ENCODE data around the gene ANTXRL.
"Not testable (repeated sequence)": the region's sequence is repeated elsewhere in the genome, so short reads cannot be mapped to it uniquely, and the experiment has no call there.

ANTXRL gene

DNA sequence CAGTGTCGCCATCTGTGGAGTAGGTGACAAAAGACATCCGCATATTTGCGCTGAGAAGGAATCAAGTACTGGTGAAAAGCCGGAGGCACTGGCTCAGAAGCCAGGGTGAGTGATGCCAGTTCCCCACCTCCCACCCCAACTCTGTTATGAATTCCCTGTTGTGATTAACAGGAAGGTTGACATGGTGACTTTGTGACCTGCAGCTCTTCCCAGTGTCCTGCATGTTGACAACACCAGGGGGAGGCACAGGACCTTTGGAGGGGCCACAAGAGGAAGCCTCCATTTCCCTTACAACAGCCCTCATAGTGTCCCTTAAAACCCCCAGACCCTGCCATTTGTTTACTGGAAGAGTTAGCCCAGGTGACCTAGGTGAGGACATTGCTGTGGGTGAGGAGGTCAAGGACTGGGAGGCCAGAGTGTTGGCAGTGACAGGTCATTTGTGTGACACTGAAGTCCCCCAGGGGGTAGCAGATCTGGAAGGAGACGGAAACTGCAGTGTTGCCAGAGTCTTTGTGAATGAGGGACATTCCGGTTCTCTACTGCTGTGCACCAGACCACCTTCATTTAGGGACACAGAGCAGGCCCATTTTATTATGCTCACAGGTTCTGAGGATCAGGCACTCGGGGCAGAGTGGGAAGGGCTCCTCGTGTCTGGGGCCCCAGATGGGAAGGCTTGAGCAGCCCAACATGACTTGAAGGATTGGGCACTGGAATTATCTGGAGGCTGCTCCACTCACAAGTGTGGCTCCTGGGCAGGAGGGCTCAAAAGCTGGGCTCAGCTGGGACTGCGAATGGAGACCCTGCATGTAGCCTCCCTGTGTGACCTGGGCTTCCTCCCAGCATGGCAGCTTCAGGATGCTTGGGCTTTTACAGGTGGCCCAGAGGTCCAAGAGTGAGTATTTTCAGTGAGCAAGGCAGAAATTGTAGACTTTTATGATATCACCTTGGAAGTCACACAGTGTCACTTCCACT is 13.0 kb upstream of the ANTXRL start:
- no peak for DNase-seq (ENCODE audit: low read depth in 2 of 2)

DNA sequence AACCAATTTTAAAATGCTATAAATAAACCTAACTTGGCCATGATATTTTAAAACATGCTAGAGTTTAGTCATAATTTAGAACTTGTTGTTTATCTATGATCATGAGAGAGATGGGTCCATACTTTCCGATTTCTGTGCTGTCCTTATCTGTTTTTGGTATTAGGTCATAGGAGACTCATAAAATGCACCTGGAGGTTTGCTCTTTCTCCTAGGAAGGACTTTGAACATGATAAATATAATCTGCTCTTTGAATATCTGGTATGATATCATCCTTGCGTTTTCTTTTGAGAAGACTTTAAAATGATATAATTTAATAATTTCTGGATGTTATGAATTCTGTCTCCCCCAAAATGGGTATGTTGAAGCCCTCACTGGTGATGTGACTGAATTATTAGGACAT is 9.0 kb upstream of the ANTXRL start:
- DNase-seq (ENCODE audit: low read depth in 2 of 2) = no peak

- DNase-seq (ENCODE audit: low read depth in 2 of 2) = not testable (repeated sequence)
These were observed 4.4 kb upstream of the ANTXRL start for GRCh38 chr10:46282421-46282831.

DNA sequence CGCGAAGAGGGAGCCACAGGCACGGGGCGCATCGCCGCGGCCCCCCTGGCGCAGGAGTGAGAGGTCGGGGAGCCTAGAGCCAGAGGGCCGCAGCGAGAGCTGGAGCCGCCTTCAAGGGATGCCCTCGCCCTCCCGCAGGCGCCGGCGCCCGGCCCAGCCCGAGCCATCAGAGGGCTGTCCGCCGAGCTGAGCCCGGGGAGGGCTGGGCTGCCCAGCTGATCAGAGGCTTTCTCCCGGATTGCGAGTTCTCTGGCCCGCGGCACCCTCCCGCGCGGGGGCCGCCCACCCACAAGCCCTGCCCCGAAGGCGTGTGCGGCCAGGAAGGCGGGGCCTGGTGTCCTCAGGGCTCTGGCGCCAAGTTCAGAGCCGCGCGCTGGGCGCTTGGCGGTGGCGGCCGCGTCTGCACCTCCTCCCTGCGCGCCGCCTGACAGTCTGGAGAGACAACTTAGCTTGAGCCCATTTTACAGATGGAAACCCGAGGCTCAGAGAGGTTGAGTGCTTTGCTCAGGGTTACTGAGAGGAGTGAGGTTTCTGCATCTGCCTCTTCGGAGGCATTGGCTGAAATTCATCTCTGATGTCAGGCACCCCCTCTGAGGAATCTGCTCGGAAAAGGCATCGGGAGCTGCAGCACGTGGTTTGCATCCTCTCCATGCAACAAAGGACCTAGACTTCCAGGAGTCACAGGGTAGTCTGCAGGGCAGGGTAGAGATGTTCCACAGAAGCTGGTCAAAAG is 3.8 kb upstream of the ANTXRL start:
- peak; percentile 21 to 34 for DNase-seq (ENCODE audit: low read depth in 2 of 2)

DNA sequence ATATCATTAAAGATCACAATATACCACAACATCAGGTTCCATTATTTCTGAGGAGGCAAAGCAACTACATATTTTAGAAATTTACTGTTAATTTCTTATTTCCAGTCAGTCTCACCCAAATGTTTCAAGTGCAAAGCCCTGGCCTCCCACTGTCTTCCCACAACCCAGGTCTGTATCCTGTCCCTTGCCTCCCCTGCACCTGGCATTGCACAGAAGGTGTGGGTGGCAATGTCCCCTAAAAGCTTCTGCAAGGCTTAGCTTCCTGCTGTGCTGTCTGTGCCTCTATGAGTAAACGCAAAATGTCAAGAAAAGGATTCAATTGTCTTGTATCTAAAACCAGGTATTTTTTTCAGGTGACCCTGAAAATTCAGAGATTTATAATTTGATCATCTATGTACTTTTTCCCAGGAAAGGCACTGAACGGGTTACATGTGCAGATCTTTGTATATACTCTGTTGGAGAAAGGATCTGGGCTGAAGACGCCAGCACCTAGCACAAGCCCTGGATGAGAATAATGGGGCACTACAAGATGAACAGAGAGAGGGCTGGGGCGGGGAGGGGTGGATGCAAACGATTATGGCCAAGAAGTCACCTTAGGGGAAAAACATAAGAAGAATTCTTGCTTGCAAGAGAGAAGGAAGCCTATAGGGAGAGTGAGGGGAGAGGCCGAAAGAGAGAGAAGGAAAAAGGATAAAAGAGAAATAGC is 3.1 kb upstream of the ANTXRL start:
- no peak for DNase-seq (ENCODE audit: low read depth in 2 of 2)

DNA sequence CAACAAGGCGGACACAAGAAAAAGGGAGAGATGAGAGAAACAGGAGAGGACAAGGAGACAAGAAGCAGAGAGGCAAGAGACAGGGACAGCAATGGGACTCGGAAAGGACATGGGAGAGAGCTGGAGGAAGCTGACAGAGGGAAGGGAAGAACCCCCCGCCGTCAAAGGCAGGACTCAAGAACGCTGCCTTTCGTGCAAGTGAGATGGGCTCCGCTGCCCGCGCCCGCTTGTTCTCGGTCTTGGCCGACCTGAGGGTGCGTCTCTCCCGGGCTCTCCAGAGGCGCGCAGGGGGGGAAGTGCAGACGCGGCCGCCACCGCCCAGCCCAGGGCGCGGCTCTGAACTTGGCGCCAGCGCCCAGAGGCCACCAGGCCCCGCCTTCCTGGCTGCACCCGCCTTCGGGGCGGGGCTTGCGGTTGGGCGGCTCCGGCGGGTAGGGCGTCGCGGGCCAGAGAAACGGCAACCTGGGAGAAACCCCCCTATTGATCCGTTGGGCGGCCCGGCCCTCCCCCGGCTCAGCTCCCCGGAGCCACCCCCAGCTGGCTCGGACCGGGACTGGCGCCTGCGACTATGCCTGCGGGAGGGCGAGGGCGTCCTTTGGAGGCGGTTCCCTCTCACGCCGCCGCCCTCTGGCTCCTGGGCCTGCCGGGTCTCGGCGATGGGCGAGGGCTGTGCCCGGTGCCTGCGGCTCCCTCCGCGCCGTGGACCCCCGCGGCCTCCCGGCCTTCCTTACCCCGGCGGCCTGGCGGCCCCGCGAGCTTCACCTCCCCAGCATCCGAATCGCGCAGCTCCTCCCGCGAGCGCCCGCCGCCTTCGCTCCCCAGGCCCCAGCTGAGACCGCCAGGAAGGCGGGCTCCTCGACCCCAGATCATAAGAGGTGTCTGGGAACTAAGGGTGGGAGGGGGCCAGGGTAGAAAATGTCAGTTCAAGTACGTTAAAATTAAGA is 2.2 kb upstream of the ANTXRL start:
- peak; percentile 27 to 52 for DNase-seq (ENCODE audit: low read depth in 2 of 2)

DNA sequence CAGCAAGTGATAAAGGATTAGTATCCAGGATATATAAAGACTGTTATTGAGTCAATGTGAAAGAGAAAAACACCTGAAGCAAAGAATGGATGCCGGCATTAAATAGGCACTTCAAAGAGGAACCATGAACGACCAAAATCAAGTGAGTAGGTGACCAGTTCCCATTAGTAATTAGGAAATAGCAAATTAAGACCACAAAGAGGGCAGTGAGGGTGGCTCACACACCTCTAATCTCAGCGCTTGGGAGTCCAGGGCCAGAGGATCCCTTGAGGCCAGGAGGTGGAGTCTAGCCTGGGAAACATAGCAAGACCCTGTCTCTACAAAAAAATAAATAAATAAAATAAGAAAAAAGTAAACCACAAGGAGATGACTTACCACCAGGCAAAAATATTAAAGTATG is 1.5 kb upstream of the ANTXRL start:
- no peak for DNase-seq (ENCODE audit: low read depth in 2 of 2)

GRCh38 chr10:46285966-46286620 is 704 bp upstream of the ANTXRL start:
- DNase-seq (ENCODE audit: low read depth in 2 of 2) = no peak

DNA sequence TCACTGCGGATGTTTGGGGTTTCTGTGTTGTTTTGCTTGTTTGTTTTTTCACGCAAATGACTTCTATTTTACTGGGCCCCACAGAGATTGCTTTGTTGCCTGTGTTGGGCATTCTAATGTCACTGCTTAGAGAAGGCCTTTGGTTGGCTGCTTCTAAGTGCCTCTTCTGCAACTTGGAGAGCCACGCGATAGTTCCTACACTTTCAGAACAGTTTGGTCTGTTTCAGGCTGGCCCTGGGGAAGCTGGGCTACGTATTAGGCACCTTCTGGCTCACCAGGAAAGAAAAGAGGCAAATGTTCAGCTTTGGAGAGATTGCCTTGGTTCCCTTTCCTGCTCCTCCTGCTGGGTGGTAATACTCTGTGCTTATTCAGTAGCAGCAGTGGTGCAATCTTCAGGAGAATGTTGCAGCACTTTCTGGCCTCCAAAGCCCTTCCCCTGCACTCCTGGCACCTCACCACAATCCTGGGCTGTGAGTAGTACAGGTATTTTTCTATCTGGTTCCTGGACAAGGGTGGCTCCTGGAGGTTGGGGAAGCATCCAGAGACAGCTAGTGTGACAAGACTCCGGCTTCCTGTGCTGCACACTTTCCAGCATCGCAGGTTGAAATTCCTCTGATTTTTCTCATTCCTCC is 1.2 kb downstream of the ANTXRL start:
- no peak for DNase-seq (ENCODE audit: low read depth in 2 of 2)

GRCh38 chr10:46288601-46289206 is 1.9 kb downstream of the ANTXRL start:
- no peak for DNase-seq (ENCODE audit: low read depth in 2 of 2)

GRCh38 chr10:46289209-46289810 is 2.5 kb downstream of the ANTXRL start:
- no peak for DNase-seq (ENCODE audit: low read depth in 2 of 2)

GRCh38 chr10:46290101-46290886 is 3.5 kb downstream of the ANTXRL start:
- no peak for DNase-seq (ENCODE audit: low read depth in 2 of 2)

- DNase-seq (ENCODE audit: low read depth in 2 of 2) = no peak
These were observed 5.2 kb downstream of the ANTXRL start for GRCh38 chr10:46291817-46292572.

DNA sequence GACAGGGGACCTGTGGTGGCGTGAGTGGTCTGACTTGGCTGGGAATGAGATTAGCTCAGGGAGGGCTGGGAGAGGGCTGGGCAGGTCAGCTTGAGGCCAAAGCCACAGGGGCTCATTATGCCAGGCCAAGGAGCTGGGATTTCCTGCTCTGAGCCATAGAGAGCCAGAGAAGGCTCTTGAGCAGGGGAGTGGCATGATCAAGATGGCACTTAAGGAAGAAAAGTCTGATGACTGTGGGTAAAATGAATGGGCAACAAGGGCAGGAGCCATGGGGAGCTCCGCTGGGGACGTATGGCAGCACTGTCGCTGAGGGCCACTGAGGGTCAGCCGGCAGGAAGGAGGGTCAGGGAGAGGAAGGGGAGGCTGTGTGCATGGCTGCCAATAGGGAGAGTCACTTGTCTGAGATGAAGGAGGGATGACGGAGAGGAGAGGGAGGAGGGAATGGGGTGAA is 5.8 kb downstream of the ANTXRL start:
- DNase-seq (ENCODE audit: low read depth in 2 of 2) = no peak

GRCh38 chr10:46293228-46293627 is 6.4 kb downstream of the ANTXRL start:
- DNase-seq (ENCODE audit: low read depth in 2 of 2) = no peak

DNA sequence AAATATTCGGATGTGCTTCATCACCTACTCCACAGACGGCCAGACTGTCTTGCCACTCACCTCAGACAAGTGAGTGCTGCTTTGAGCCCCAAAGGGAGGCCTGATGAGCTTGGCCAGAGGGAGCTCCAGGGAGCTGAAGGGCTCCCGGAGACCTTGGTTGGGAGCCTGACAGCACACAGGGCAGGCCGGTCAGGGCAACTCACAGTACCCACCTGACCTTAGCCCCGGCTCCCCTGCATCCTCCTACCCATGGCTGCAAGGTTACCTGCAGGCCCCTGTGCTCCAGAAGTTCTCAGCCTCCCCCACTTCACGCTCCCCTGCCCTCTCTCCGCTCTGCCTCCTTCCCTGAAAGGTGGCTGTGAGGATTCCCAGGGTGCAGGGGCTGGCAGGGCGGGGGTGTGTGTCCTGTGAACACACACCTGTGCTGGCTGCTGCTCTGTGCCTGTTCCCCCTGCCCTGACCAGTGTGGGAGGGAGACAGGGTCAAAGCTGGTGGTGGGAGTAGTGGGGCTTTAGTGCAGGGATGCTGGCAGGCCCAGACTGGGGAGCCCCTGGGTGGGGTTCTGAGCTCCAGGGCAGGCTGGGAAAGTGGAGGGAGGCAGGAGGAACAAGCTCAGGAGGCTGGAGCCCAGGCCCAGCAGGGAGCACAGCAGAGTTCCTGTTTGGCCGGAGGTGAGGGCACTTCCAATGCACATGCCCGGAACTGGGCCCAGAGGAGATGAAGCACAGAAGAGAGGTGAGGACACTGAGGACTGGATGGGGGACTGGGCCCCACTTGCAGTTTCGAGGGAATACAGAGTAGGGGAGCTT is 7.2 kb downstream of the ANTXRL start:
- DNase-seq (ENCODE audit: low read depth in 2 of 2) = no peak
